ENCODE data around the gene GLB1L. TPM values are rescaled to one million over a fixed set of nuclear protein-coding genes. Genes with fewer than 3 reads are reported as not detected.
A peak's percentile ranks its signal among the peaks of the same experiment; 100 is the strongest.

The GLB1L gene
- total RNA-seq, 1 experiment from 2014 or later, result 6.1 TPM

- TF ChIP-seq, protein P1, sequence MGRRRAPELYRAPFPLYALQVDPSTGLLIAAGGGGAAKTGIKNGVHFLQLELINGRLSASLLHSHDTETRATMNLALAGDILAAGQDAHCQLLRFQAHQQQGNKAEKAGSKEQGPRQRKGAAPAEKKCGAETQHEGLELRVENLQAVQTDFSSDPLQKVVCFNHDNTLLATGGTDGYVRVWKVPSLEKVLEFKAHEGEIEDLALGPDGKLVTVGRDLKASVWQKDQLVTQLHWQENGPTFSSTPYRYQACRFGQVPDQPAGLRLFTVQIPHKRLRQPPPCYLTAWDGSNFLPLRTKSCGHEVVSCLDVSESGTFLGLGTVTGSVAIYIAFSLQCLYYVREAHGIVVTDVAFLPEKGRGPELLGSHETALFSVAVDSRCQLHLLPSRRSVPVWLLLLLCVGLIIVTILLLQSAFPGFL (CRISPR knock-in tag; IDR thresholded peaks at IDR 0.05; ENCODE audit: borderline replicate concordance), result no peak
- TF ChIP-seq FOXP4 (CRISPR knock-in tag; IDR thresholded peaks at IDR 0.05) (no peak), SP1 (CRISPR knock-in tag; conservative IDR thresholded peaks at IDR 0.05) (no peak), ZNF121 (CRISPR knock-in tag; IDR thresholded peaks at IDR 0.05) (0 out of 2 replicates have a peak, but pooled peaks have one; percentile 14), E2F4 (CRISPR knock-in tag; IDR thresholded peaks at IDR 0.05; ENCODE audit: borderline replicate concordance, low read depth) (no peak), RELA (CRISPR knock-in tag; IDR thresholded peaks at IDR 0.05; ENCODE audit: borderline replicate concordance) (no peak), NFYB (CRISPR knock-in tag; conservative IDR thresholded peaks at IDR 0.05; ENCODE audit: low read depth) (no peak), USF2 (CRISPR knock-in tag; IDR thresholded peaks at IDR 0.05) (no peak), MXD4 (CRISPR knock-in tag; IDR thresholded peaks at IDR 0.05; ENCODE audit: borderline replicate concordance) (no peak), ESRRA (CRISPR knock-in tag; IDR thresholded peaks at IDR 0.05; ENCODE audit: borderline replicate concordance) (no peak), CREB1 (CRISPR knock-in tag; IDR thresholded peaks at IDR 0.05) (no peak), ZBTB21 (CRISPR knock-in tag; IDR thresholded peaks at IDR 0.05; ENCODE audit: borderline replicate concordance) (0 out of 2 replicates have a peak, but pooled peaks have one; percentile 87), TEAD4 (CRISPR knock-in tag; IDR thresholded peaks at IDR 0.05) (no peak), SOX15 (CRISPR knock-in tag; IDR thresholded peaks at IDR 0.05) (no peak)
- ATAC-seq (no peak), DNase-seq (ENCODE audit: low spot score) (no peak)
- Mint-ChIP-seq H3K27me3 (ENCODE audit: low read depth) (peaks cover 4% of the 10 kb centered on the region; the same call in 1 of the 2 replicates), H3K27ac (peak overlapping the region; percentile 86), H3K9me3 (no peaks in the 10 kb centered on the region), H3K4me3 (peak overlapping the region; percentile 88), H3K36me3 (peaks cover 6% of the 10 kb centered on the region; the same call in 1 of the 2 replicates), H3K4me1 (peaks cover 24% of the 10 kb centered on the region)
- CTCF ChIA-PET, result interaction anchor here (0.9 to 6.5 kb wide), 4 partner anchors 14 to 73 kb away, joined by 3 to 158 read pairs (median 4); no protein-coding TSS in a partner anchor
- POLR2A ChIA-PET, result interaction anchor here (0.6 to 3.0 kb wide), 6 partner anchors 15 to 218 kb away, joined by 3 to 21 read pairs (median 10); partner anchors contain the start of genes ABCB6, GMPPA, TUBA4A and TUBA4B
Observed at GRCh38 chr2:219279916-219280516, 34.8 kb upstream of the GLB1L start.

GRCh38 chr2:219279151-219279915 lies 34.1 kb upstream of the GLB1L start, which contains the start of gene DNAJB2:
DNAJB2 (plus strand) TSS chr2:219279366; CDS start chr2:219279834, 468 bp downstream.
- ChIA-PET CTCF (interaction anchor here (0.6 to 6.5 kb wide), 17 partner anchors 9 to 278 kb away, joined by 3 to 158 read pairs (median 4); partner anchors contain the start of genes GLB1L, STK16 and TUBA4A), POLR2A (interaction anchor here (1.2 to 3.0 kb wide), 7 partner anchors 16 to 219 kb away, joined by 4 to 21 read pairs (median 7); partner anchors contain the start of genes ABCB6, ANKZF1, ATG9A and GLB1L)
- Mint-ChIP-seq H3K4me3 (peak within 1 kb of the TSS; percentile 88), H3K36me3 (peaks cover 6% of the 10 kb centered on the region; the same call in 1 of the 2 replicates), H3K27me3 (ENCODE audit: low read depth) (peaks cover 4% of the 10 kb centered on the region; the same call in 1 of the 2 replicates), H3K9me3 (no peaks in the 10 kb centered on the region), H3K4me1 (peaks cover 31% of the 10 kb centered on the region), H3K27ac (peak within 1 kb of the TSS; percentile 96)
- ATAC-seq (peak; percentile 81), DNase-seq (ENCODE audit: low spot score) (peak; percentile 97)
- no peak; the same call in 1 of the 2 replicates for TF ChIP-seq ATF1 (CRISPR knock-in tag; IDR thresholded peaks at IDR 0.05)
- no peak; the same call in 1 of the 2 replicates for TF ChIP-seq ARID4B (CRISPR knock-in tag; IDR thresholded peaks at IDR 0.05; ENCODE audit: borderline replicate concordance)
- 0 out of 2 replicates have a peak, but pooled peaks have one; percentile 81 for TF ChIP-seq KAT7 (CRISPR knock-in tag; IDR thresholded peaks at IDR 0.05; ENCODE audit: borderline replicate concordance)
- no peak for TF ChIP-seq SOX15 (CRISPR knock-in tag; IDR thresholded peaks at IDR 0.05)
- TF ChIP-seq ETV6 (CRISPR knock-in tag; IDR thresholded peaks at IDR 0.05), result peak; percentile 72; the same call in 1 of the 2 replicates
- peak; percentile 95 for TF ChIP-seq SP1 (CRISPR knock-in tag; conservative IDR thresholded peaks at IDR 0.05)
- TF ChIP-seq, protein P2, sequence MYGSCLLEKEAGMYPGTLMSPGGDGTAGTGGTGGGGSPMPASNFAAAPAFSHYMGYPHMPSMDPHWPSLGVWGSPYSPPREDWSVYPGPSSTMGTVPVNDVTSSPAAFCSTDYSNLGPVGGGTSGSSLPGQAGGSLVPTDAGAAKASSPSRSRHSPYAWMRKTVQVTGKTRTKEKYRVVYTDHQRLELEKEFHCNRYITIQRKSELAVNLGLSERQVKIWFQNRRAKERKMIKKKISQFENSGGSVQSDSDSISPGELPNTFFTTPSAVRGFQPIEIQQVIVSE (CRISPR knock-in tag; IDR thresholded peaks at IDR 0.05; ENCODE audit: borderline replicate concordance), result no peak
- peak; percentile 73 for TF ChIP-seq GABPB1 (CRISPR knock-in tag; IDR thresholded peaks at IDR 0.05)

Data from WTC11 (cell line).